Stimulated activated CD4-positive, alpha-beta T cell treated with anti-CD3 and anti-CD28 coated beads, Interleukin-2, amount 100 ng/mL, for 48 hours (primary cell): ENCODE measurements around the gene MRTFA.
A peak's percentile ranks its signal among the peaks of the same experiment; 100 is the strongest.
"Not testable (repeated sequence)": the region's sequence is repeated elsewhere in the genome, so short reads cannot be mapped to it uniquely, and the experiment has no call there.

Experiments
- DNase-seq, 2 donors: peaks; one replicate each; pipeline ENCODE4 v3.0.0-alpha.2; 2020

MRTFA gene

DNA sequence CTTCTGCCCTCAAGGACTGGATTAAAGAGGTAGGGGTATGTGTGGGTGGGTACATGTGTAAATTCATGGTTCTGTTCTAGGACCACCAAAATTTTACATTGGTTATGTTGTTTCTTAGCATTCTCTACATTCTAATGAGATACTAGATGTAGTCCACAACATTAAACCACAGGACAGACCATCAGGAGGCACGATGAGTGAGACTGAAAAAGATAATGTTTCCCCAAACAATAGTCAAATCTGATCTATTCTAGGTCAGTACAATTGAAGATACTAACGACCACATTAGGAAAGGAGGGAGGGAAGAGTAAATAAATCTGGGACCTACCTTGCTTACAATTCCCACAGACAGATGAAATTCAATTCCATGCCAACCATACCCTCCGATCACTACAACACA, 42.2 kb downstream of the MRTFA start:
- no peak for DNase-seq

DNA sequence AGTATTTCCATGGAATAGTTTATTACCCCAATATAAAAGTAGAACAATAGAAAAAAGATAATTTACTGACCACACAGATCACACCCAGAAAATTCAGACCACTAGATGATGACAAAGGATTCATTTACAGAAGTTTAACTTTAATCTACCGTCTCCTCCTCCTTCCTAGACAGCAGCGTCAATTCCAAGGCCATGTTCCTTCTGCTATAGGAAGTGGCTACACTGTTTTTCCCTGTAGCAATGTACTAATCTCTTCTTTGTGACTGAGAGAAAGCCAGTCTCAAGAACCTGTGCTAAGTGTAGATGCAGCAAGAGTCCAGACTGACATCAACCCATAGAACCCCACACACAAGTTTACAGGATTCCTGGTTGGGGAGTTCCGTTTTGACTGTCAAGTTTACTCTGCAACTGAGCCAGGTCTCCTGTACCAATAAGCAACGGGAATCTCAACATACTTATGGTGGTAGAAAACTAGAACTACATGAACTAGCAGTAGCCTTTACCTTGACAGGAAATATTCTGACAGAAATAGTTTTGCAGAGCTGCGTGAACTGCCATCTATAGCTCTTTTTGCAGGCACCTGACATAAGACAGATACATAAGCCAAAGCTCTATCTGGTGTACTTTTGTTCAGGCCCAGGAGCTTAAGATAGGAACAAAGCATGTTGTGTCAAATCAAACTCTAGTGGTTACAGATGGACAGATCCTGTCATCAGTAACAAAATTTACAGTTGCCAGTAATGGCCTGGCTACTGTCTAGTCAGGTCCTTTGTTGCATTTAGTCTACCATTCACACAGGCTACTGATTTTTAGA, 42.9 kb downstream of the MRTFA start:
- DNase-seq = no peak

DNA sequence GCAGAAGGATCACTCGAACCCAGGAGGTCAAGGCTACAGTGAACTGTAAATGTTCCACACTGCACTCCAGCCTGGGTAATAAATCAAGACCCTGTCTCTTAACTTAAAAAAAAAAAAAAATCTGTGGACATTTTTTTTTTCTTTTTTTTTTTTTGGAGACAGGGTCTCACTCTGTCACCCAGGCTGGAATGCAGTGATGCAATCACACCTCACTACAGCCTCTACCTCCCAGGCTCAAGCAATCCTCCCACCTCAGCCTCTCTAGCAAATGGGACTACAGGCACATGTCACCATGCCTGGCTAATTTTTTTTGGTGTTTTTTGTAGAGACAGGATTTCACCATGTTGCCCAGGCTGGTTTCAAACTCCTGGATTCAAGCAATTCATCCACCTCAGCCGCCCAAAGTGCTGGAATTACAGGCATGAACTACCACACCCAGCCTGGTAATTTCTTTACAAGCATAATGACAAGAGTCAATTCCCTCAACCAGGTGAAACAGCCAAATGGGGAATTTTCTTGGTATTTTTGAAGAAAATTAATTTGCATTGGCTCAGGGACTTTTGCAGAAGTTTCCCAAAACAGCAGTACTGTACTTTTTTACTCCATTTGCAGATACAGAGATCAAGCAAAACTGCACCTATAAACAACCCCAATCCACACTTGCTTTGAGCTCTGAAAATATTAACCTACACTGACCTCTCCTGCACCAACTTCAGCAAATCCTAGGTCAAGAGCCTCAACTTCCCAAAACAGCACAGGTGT, 44.0 kb downstream of the MRTFA start:
- no peak for DNase-seq

DNA sequence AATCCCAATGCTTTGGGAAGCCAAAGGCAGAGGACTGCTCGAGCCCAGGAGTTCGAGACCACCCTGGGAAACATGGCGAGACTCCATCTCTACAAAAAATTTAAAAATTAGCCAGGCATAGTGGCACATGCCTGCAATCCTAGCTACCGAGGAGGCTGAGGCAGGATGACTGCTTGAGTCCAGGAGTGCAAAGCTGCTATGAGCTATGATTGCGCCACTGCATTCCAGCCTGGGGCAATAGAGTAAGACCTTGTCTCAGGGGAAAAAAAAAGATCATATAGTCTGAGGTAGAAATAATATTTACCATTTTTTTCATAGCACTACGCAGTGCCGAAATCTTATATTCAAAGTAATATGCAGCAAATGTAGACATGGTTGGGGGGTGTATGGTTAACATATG, 47.8 kb downstream of the MRTFA start:
- no peak for DNase-seq

DNA sequence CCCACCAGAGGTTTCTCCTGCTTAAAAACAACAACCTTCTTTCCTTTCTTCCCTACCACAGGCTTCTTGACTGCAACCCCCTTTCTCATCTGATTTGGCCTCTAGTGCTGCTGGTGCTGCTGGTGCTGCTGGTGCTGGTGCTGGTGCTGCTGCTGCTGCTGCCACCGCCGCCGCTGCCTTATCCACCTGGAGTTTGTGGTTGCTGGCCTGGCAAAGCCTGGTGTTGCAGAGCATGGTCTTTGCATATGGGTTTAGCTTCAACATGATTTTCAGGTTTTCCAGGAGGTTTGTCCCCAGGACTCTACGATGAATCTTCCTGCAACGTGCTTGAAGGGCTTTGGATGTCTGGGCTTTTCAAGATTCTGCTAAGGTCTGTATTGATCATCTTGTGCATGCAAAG, 49.7 kb downstream of the MRTFA start:
- DNase-seq = no peak

- DNase-seq = no peak
Observed at GRCh38 chr22:40585310-40585751, 51.2 kb downstream of the MRTFA start.

GRCh38 chr22:40584766-40585165, 51.8 kb downstream of the MRTFA start:
- DNase-seq = not testable (repeated sequence)

- no peak for DNase-seq
Observed at GRCh38 chr22:40583053-40583741, 53.3 kb downstream of the MRTFA start.

DNA sequence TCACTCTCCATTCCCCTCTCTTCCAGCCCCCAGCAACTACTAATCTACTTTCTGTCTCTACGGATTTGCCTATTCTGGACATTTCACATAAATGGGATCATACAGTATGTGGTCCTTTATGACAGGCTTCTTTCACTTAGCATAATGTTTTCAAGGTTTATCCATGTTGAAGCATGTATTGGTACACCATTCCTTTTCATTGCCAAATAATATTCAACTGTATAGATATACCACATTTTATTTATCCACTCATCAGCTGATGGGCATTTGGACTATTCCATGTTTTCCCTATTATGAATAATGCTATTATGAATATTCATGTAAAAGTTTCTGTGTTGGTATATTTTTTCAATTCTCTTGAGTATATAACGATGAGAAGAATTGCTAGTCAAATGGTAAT, 54.5 kb downstream of the MRTFA start:
- DNase-seq = no peak

DNA sequence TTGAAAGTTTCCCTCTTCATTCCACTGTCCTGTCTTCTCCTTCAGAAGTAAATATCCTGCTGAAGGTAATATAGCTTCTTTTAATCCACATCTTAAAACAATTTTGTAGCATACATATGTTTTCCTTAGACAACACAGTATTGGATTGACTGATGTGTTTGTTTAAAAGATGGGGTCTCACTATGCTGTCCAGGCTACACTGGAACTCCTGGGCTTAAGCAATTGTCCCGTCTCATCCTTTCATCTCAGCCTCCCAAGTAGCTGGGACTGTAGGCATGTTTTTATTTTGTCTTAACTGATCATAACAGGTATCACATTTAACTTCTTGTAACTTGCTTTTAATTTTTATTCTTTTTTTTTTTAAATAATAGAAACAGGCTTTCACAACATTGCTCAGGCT, 55.9 kb downstream of the MRTFA start:
- DNase-seq = no peak

DNA sequence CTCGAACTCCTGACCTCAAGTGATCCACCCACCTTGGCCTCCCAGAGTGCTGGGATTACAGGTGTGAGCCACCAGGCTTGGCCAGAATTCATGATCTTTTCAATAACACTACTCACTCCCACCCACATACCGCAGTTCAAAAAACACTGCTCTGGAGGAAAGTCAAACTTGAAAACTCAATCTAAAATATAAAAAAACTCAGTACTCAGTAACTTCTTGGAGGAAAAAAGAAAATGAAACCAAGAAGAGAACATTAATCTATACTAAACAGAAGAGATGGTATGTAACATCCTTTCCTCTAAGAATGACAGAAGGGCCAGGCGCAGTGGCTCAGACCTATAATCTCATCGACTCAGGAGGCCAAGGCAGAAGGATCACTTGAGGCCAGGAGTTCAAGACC, 58.3 kb downstream of the MRTFA start:
- DNase-seq = peak in 1 of 2 donors; percentile 12

GRCh38 chr22:40572976-40573375, 63.5 kb downstream of the MRTFA start:
- no peak for DNase-seq

- no peak for DNase-seq
Observed at GRCh38 chr22:40571887-40572286, 64.6 kb downstream of the MRTFA start.

- no peak for DNase-seq
Observed at GRCh38 chr22:40567626-40568328, 68.7 kb downstream of the MRTFA start.

DNA sequence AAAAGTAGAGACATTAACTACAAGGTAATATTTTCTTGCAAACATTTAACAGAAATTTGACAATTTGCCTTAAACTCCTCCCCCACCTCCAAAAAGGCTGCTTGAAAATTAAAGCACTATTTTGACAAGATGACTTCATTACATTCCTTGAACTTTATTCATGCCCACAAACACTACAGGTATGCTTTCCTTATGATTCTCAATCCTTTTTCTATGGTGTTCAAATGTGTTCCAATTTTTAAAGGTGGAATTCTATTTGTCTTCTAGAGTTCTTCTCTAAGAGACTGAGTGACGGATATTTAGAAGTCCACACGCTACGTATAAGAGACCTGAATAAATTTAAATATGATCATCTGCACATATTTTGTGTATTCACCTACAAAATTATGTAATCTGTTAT, 69.4 kb downstream of the MRTFA start:
- DNase-seq = no peak

GRCh38 chr22:40560994-40561515, 75.5 kb downstream of the MRTFA start:
- DNase-seq = no peak

DNA sequence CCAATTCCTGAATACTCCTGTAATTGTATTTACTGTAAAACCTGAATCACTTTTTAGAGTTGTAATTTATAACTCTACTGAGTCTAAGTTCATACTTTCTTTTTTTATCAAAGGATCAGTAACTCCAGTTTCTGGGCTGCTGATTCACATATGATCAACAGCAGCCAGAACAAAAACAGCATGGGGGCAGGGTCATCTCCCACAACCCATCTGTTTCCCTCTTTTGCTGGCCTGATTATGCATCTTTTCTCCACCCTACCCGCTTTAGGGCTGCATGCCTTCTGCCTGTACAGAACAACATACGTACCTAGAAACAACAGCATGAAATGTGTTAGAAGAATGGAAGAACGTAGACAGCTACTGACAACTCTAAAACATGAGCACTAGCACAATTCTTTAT, 76.0 kb downstream of the MRTFA start:
- DNase-seq = no peak

GRCh38 chr22:40557972-40558371, 78.5 kb downstream of the MRTFA start:
- no peak for DNase-seq

- no peak for DNase-seq
Observed at GRCh38 chr22:40556641-40557040, 79.9 kb downstream of the MRTFA start.

DNA sequence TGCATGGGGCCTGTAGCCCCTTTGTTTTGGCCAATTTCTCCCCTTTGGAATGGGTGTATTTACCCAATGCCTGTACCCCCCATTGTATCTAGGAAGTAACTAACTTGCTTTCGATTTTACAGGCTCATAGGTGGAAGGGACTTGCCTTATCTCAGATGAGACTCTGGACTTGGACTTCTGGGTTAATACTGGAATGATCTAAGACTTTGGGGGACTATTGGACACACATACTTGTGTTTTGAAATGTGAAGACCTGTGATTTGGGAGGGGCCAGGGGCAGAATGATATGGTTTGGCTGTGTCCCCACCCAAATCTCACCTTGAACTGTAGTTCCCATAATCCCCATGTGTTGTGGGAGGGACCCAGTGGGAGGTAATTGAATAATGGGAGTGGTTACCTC, 82.5 kb downstream of the MRTFA start:
- DNase-seq = not testable (repeated sequence)

DNA sequence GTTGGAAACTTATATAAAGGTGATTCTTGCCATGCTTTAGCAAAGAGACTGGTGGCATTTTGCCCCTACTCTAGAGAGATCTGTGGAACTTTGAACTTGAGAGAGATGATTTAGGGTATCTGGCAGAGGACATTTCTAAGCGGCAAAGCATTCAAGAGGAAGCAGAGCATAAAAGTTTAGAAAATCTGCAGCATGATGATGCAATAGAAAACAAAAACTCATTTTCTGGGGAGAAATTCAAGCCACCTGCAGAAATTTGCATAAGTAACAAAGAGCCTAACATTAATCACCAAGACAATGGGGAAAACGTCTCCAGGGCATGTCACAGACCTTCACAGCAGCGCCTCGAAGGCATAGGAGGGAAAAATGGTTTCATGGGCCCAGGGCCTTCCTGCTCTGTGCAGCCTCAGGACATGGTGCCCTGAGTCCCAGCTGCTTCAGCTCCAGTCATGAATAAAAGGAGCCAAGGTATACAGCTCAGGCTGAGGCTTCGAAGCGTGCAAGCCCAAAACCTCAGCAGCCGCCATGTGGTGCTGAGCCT, 83.4 kb downstream of the MRTFA start:
- no peak for DNase-seq

- no peak for DNase-seq
Observed at GRCh38 chr22:40552070-40552469, 84.4 kb downstream of the MRTFA start.
